ENCODE data around the gene RBM5.
A peak's percentile ranks its signal among the peaks of the same experiment; 100 is the strongest.

Gene RBM5

GRCh38 chr3:50133283-50133615, 44.5 kb downstream of the RBM5 start:
- H3K27me3 ChIP-seq (ENCODE audit: control insufficient read depth, insufficient read depth, low read length), result no peaks in the 10 kb centered on the region

DNA sequence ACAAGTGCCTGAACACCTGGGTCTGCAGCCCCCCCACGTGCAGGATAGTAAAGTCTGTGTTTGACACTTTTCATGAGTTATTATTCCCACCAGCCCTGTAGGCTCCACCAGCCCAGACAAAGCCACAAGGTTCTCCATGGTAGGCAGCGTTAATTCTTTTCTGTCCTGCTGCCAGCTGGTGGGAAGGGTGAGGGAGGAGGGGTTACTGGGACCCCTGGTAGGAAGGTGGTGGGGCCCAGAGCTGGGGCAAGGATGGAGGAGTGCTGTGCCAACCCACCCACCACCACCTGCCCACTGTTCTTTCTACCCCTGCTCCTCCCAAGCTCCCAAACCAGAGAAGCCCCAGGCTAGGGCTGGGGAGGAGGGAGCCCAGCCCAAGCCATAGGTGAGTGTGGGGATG, 45.6 kb downstream of the RBM5 start:
- Histone ChIP-seq H3K9me3 (ENCODE audit: control insufficient read depth, low read depth, low read length) (no peaks in the 10 kb centered on the region), H3K4me3 (ENCODE audit: low read length) (no peak overlapping the region), H3K27me3 (ENCODE audit: control insufficient read depth, insufficient read depth, low read length) (no peaks in the 10 kb centered on the region), H3K4me1 (ENCODE audit: control insufficient read depth, low read depth, low read length) (peaks cover 19% of the 10 kb centered on the region), H3K9ac (ENCODE audit: low read length) (no peak overlapping the region), H3K36me3 (ENCODE audit: control insufficient read depth, low read depth, low read length) (no peaks in the 10 kb centered on the region), H3K27ac (ENCODE audit: low read length) (no peak overlapping the region)

More at GRCh38 chr3:50133283-50133615, 44.5 kb downstream of the RBM5 start:
- no peaks in the 10 kb centered on the region for H3K9me3 ChIP-seq (ENCODE audit: control insufficient read depth, low read depth, low read length)
- H3K27ac ChIP-seq (ENCODE audit: low read length), result peak overlapping the region; percentile 33
- no peaks in the 10 kb centered on the region for H3K36me3 ChIP-seq (ENCODE audit: control insufficient read depth, low read depth, low read length)
- no peak overlapping the region for H3K9ac ChIP-seq (ENCODE audit: low read length)
- no peak overlapping the region for H3K4me3 ChIP-seq (ENCODE audit: low read length)
- peaks cover 8% of the 10 kb centered on the region for H3K4me1 ChIP-seq (ENCODE audit: control insufficient read depth, low read depth, low read length)

- no peaks in the 10 kb centered on the region for H3K36me3 ChIP-seq (ENCODE audit: control insufficient read depth, low read depth, low read length)
- no peak overlapping the region for H3K4me3 ChIP-seq (ENCODE audit: low read length)
- no peak overlapping the region for H3K27ac ChIP-seq (ENCODE audit: low read length)
- no peaks in the 10 kb centered on the region for H3K27me3 ChIP-seq (ENCODE audit: control insufficient read depth, insufficient read depth, low read length)
- peaks cover 23% of the 10 kb centered on the region for H3K4me1 ChIP-seq (ENCODE audit: control insufficient read depth, low read depth, low read length)
- no peaks in the 10 kb centered on the region for H3K9me3 ChIP-seq (ENCODE audit: control insufficient read depth, low read depth, low read length)
- no peak overlapping the region for H3K9ac ChIP-seq (ENCODE audit: low read length)
Observed at GRCh38 chr3:50135964-50136363, 47.2 kb downstream of the RBM5 start.

- H3K36me3 ChIP-seq (ENCODE audit: control insufficient read depth, low read depth, low read length), result no peaks in the 10 kb centered on the region
- H3K4me1 ChIP-seq (ENCODE audit: control insufficient read depth, low read depth, low read length), result peaks cover 23% of the 10 kb centered on the region
- no peaks in the 10 kb centered on the region for H3K9me3 ChIP-seq (ENCODE audit: control insufficient read depth, low read depth, low read length)
- no peak overlapping the region for H3K9ac ChIP-seq (ENCODE audit: low read length)
- no peaks in the 10 kb centered on the region for H3K27me3 ChIP-seq (ENCODE audit: control insufficient read depth, insufficient read depth, low read length)
- H3K27ac ChIP-seq (ENCODE audit: low read length), result no peak overlapping the region
- H3K4me3 ChIP-seq (ENCODE audit: low read length), result no peak overlapping the region
Observed at GRCh38 chr3:50136714-50137405, 48.1 kb downstream of the RBM5 start.

- Histone ChIP-seq H3K4me3 (ENCODE audit: low read length) (no peak overlapping the region), H3K9ac (ENCODE audit: low read length) (no peak overlapping the region), H3K27me3 (ENCODE audit: control insufficient read depth, insufficient read depth, low read length) (no peaks in the 10 kb centered on the region), H3K4me1 (ENCODE audit: control insufficient read depth, low read depth, low read length) (peaks cover 23% of the 10 kb centered on the region), H3K9me3 (ENCODE audit: control insufficient read depth, low read depth, low read length) (no peaks in the 10 kb centered on the region), H3K27ac (ENCODE audit: low read length) (no peak overlapping the region), H3K36me3 (ENCODE audit: control insufficient read depth, low read depth, low read length) (no peaks in the 10 kb centered on the region)
Observed at GRCh38 chr3:50137531-50137930, 48.8 kb downstream of the RBM5 start.

DNA sequence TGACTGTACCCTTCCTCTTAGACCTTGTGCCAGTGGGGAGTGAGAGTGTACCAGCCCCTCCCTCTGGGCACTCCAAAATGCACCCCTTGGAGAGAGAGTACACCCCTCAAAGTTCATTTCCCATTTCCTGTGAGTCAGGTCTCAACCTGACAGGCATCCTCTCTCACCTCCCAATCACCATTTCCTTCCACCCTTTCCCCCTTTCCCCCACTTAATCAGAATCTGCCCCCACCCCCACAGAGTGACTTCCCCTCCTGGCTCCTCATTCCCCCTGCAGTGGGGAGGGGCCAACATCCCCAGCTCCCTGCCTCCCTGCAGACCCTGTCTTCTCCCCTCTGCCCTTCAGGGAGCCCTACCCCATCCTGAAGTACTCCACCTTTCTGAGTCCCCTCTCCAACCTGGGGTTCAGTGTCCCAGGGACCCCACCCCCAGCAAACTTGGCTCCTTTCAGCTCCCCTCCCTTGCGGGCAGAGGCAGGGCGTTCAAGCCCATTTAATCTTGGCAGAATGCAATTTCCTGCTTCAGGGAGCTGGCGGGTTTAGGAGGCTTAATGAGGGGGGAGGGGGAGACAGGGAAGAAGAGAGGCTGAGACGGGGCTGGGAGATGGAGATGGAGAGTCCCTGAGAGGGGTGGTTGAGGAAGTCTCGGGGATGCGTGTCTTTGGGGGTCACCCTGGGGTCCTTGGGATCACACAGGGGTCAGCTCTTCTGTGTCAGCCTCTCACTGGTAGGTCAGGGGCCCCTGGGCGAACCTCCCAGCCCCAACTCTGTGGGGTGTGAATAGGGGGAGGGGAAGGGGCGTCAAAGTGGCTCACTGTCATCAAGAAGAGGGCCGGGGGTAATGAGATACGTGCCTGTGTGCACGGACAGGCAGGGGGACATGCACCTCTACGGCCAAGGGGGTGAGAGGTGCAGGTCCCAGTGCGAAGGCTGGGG, 49.8 kb downstream of the RBM5 start:
- peak overlapping the region; percentile 1 for H3K9ac ChIP-seq (ENCODE audit: low read length)
- H3K4me3 ChIP-seq (ENCODE audit: low read length), result peak overlapping the region; percentile 41
- H3K9me3 ChIP-seq (ENCODE audit: control insufficient read depth, low read depth, low read length), result no peaks in the 10 kb centered on the region
- H3K36me3 ChIP-seq (ENCODE audit: control insufficient read depth, low read depth, low read length), result no peaks in the 10 kb centered on the region
- peak overlapping the region; percentile 38 for H3K27ac ChIP-seq (ENCODE audit: low read length)
- no peaks in the 10 kb centered on the region for H3K27me3 ChIP-seq (ENCODE audit: control insufficient read depth, insufficient read depth, low read length)
- peaks cover 20% of the 10 kb centered on the region for H3K4me1 ChIP-seq (ENCODE audit: control insufficient read depth, low read depth, low read length)

- Histone ChIP-seq H3K4me3 (ENCODE audit: low read length) (peak overlapping the region; percentile 41), H3K27me3 (ENCODE audit: control insufficient read depth, insufficient read depth, low read length) (no peaks in the 10 kb centered on the region), H3K27ac (ENCODE audit: low read length) (peak overlapping the region; percentile 9), H3K36me3 (ENCODE audit: control insufficient read depth, low read depth, low read length) (no peaks in the 10 kb centered on the region), H3K9me3 (ENCODE audit: control insufficient read depth, low read depth, low read length) (no peaks in the 10 kb centered on the region), H3K9ac (ENCODE audit: low read length) (peak overlapping the region; percentile 1), H3K4me1 (ENCODE audit: control insufficient read depth, low read depth, low read length) (peaks cover 20% of the 10 kb centered on the region)
Observed at GRCh38 chr3:50139308-50139707, 50.6 kb downstream of the RBM5 start.

DNA sequence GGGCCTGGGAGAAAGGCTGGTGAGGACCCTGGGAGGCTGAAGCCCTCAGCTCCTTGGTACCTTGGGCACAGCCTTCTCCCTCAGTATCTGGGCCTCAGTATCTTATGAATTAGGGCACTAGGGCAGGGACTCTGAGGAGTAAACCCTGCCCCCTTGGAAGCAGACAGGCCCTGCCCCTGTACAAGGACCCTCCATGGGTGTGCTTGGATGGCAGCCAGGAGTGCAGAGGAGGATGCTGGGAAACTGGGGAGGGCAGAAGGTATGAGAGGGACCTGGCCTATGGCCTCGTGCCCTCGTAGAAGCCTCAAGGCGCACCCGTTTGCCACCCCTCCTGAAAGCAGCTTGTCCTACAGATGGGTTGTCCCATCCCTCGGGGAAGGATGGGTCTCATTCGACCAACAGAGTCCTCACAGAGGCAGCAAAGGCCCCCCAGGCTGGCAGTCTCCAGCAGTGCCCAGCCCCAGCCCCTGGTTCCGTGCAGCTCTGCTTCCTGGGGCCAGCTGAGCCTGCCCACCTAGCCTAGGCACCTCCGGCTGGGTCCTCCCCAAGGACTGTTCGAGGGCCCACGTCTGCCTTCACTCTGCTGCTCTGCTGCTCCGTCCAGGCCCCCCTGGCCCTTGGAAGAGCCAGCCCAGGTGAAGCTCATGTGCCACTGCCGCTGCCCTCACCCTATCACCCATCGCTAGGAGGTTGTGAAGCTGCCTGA, 51.2 kb downstream of the RBM5 start:
- Histone ChIP-seq H3K4me3 (ENCODE audit: low read length) (peak overlapping the region; percentile 41), H3K36me3 (ENCODE audit: control insufficient read depth, low read depth, low read length) (no peaks in the 10 kb centered on the region), H3K9me3 (ENCODE audit: control insufficient read depth, low read depth, low read length) (no peaks in the 10 kb centered on the region), H3K27me3 (ENCODE audit: control insufficient read depth, insufficient read depth, low read length) (no peaks in the 10 kb centered on the region), H3K27ac (ENCODE audit: low read length) (no peak overlapping the region), H3K4me1 (ENCODE audit: control insufficient read depth, low read depth, low read length) (peaks cover 20% of the 10 kb centered on the region), H3K9ac (ENCODE audit: low read length) (no peak overlapping the region)

- Histone ChIP-seq H3K4me3 (ENCODE audit: low read length) (no peak overlapping the region), H3K27ac (ENCODE audit: low read length) (no peak overlapping the region), H3K9ac (ENCODE audit: low read length) (no peak overlapping the region), H3K9me3 (ENCODE audit: control insufficient read depth, low read depth, low read length) (no peaks in the 10 kb centered on the region), H3K4me1 (ENCODE audit: control insufficient read depth, low read depth, low read length) (peaks cover 20% of the 10 kb centered on the region), H3K36me3 (ENCODE audit: control insufficient read depth, low read depth, low read length) (no peaks in the 10 kb centered on the region), H3K27me3 (ENCODE audit: control insufficient read depth, insufficient read depth, low read length) (no peaks in the 10 kb centered on the region)
Observed at GRCh38 chr3:50140990-50141389, 52.3 kb downstream of the RBM5 start.

DNA sequence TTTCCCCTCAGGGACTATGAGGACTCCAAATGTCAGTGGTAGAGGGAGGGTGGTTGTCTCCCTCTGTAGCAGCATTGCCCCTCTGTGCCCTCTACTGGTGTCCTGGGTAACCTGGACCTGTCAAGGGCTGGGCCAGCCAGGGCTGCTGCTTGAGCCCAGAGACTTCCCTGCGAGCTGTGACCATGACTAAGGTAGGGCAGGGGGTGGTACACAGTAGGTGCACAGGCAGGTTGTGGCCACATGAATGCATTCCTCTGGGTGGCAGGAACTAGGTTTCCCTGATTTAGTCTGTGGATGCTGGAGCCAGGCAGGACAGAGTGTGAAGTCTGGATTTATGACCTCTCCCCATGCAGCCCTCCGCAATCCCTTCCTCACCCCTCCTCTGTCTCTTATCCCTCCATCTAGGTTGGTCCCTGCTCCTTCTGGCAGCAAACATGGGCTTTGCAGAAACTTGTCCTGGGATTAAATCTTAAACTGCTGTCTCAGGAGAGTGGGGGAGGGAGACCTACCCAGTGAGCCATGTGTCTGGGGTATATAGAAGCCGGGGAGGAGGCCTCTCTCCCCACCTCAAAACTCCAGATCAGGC, 57.7 kb downstream of the RBM5 start:
- H3K4me3 ChIP-seq (ENCODE audit: low read length), result no peak overlapping the region
- H3K27ac ChIP-seq (ENCODE audit: low read length), result no peak overlapping the region
- H3K4me1 ChIP-seq (ENCODE audit: control insufficient read depth, low read depth, low read length), result no peaks in the 10 kb centered on the region
- H3K27me3 ChIP-seq (ENCODE audit: control insufficient read depth, insufficient read depth, low read length), result no peaks in the 10 kb centered on the region
- H3K9ac ChIP-seq (ENCODE audit: low read length), result no peak overlapping the region
- no peaks in the 10 kb centered on the region for H3K36me3 ChIP-seq (ENCODE audit: control insufficient read depth, low read depth, low read length)
- H3K9me3 ChIP-seq (ENCODE audit: control insufficient read depth, low read depth, low read length), result no peaks in the 10 kb centered on the region

DNA sequence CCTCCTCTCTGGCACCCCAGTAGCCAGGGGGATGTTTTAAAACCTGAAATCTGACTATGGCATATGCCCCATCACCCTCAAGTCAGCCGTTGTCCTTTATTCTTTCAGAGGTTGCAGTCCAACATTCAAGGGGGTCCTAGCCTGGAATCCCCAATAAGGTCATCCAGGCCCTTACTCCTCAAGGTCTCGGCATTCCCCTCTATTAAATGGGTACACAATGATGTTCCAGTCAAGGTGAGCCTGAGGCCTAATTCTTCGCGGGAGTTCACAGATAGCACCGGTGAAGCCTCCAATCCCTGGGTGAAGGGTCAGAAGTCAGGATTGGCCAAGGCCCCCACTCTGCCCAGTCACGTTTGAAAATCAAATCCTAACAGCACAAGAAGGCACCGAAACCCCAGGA, 58.3 kb downstream of the RBM5 start:
- Histone ChIP-seq H3K9ac (ENCODE audit: low read length) (no peak overlapping the region), H3K36me3 (ENCODE audit: control insufficient read depth, low read depth, low read length) (no peaks in the 10 kb centered on the region), H3K4me1 (ENCODE audit: control insufficient read depth, low read depth, low read length) (no peaks in the 10 kb centered on the region), H3K27ac (ENCODE audit: low read length) (no peak overlapping the region), H3K4me3 (ENCODE audit: low read length) (no peak overlapping the region), H3K9me3 (ENCODE audit: control insufficient read depth, low read depth, low read length) (no peaks in the 10 kb centered on the region), H3K27me3 (ENCODE audit: control insufficient read depth, insufficient read depth, low read length) (no peaks in the 10 kb centered on the region)
